Measurements from ENCODE around the gene COQ4. TPM values are rescaled to one million over a fixed set of nuclear protein-coding genes. Genes with fewer than 3 reads are reported as not detected.

The COQ4 gene
- 38.7 and 44.8 TPM in 2 replicates for total RNA-seq

GRCh38 chr9:128322404-128323211, at the start of gene COQ4, which contains the start of gene TRUB2:
COQ4 (plus strand) TSS chr9:128322839; CDS start chr9:128322859, 20 bp downstream.
TRUB2 (minus strand) TSS chr9:128322447; CDS start chr9:128322408, 39 bp downstream.

GRCh38 chr9:128275198-128276007, 47.2 kb upstream of the COQ4 start, which contains the start of gene GOLGA2:
GOLGA2 (minus strand) TSS chr9:128276007; CDS start chr9:128275976, 31 bp downstream.

GRCh38 chr9:128276008-128276573, 46.5 kb upstream of the COQ4 start, which contains the start of gene SWI5:
SWI5 (plus strand) TSS chr9:128276276.

GRCh38 chr9:128339761-128340690, 17.4 kb downstream of the COQ4 start, which contains the start of gene SLC27A4:
SLC27A4 (plus strand) TSS chr9:128340527; CDS start chr9:128343133, 2,606 bp downstream.

GRCh38 chr9:128370752-128371629, 48.4 kb downstream of the COQ4 start, which contains the start of gene URM1:
URM1 (plus strand) TSS chr9:128371374; CDS start chr9:128371381, 7 bp downstream.

Other genes starting within 250 kb of the COQ4 start
- 26.3 and 74.3 TPM in 2 replicates for gene PTGES2, start 195.1 kb upstream of the COQ4 start, total RNA-seq
- gene LCN2, start 173.4 kb upstream of the COQ4 start, total RNA-seq: 0.39 and 0.54 TPM in 2 replicates
- gene BBLN, start 162.6 kb upstream of the COQ4 start, total RNA-seq: 30.6 and 40.8 TPM in 2 replicates
- 46.3 and 61.1 TPM in 2 replicates for gene CIZ1, start 131.3 kb upstream of the COQ4 start, total RNA-seq
- 5.6 and 33.4 TPM in 2 replicates for gene DNM1, start 119.5 kb upstream of the COQ4 start, total RNA-seq
- 107 and 123 TPM in 2 replicates for gene GOLGA2, start 46.8 kb upstream of the COQ4 start, total RNA-seq
- 23.5 and 38.1 TPM in 2 replicates for gene SWI5, start 46.6 kb upstream of the COQ4 start, total RNA-seq
- 15.7 and 22.2 TPM in 2 replicates for gene TRUB2, start 392 bp upstream of the COQ4 start, total RNA-seq
- gene SLC27A4, start 17.7 kb downstream of the COQ4 start, total RNA-seq: 9.0 and 26.0 TPM in 2 replicates
- gene URM1, start 48.5 kb downstream of the COQ4 start, total RNA-seq: 22.0 and 41.8 TPM in 2 replicates
- gene CERCAM, start 98.0 kb downstream of the COQ4 start, total RNA-seq: 400 and 569 TPM in 2 replicates
- 27.7 and 41.2 TPM in 2 replicates for gene ODF2, start 133.2 kb downstream of the COQ4 start, total RNA-seq
- 16.1 and 30.6 TPM in 2 replicates for gene GLE1, start 181.9 kb downstream of the COQ4 start, total RNA-seq
- gene SPTAN1, start 229.7 kb downstream of the COQ4 start, total RNA-seq: 309 and 444 TPM in 2 replicates